ENCODE measurements around the gene AGTPBP1.

AGTPBP1 gene

DNA sequence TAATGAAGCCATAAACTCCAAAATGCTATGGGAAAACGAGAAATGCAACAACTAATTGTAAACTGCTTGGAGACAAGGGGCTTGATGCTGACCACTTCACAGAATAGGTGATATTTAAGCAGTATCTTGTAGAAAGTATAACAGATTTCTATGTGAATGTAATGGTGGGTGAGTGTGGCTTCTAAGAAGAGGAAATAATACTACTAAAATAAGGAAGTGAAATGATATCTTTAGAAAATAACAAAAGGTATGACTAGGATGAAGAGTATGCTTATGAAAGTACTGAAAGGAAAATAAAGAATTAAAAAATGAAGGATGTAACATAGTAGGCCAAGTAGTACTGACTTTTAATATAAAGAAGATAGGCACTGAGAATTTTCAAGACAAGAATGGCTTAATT, 94.2 kb downstream of the AGTPBP1 start:
- H3K27ac ChIP-seq, result no peak overlapping the region
- H3K4me1 ChIP-seq, result no peaks in the 10 kb centered on the region
- peaks cover 8 to 17% (median 8%) of the 10 kb centered on the region in 3 donors for H3K36me3 ChIP-seq
- no peak for DNase-seq
- no peaks in the 10 kb centered on the region for H3K27me3 ChIP-seq
- H3K4me3 ChIP-seq, result no peak overlapping the region
- intact Hi-C loops (cut with DNase I; ENCODE audit: low total_unique reads), result no loop called here
- TF ChIP-seq CTCF (IDR thresholded peaks at IDR 0.05), result no peak
- no peaks in the 10 kb centered on the region for H3K9me3 ChIP-seq

DNA sequence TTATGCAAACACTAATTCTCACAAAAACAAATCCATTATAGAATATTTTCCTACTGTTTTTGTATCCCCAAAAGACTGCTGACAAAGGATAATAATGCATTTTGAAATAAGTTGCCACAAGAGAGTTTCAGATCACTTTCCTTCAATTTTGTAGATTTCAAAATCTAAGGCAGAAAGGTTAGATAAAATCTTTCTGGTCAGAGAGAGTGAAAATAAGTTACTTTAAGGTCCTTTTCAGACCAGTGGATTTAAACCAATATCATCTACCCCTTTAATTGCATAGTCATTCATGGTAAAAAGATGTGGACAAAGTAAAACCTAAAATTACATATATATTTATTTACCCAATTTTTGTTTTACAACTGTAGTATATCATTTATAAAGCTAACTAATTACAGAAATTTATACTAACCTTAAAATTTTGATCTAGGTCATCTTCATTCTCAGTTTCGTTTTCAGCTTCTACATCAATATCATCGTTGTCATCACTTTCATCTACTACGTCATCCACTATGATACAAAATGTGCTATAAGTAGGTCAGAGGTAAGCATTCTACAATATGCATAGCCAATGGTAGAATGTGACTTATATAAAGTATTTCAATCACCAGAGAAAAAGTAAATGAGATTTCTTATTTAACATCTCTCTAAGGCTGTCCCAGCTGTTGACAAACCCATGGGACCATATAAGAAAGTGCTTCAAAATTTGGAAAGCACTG, 95.7 kb downstream of the AGTPBP1 start:
- H3K27me3 ChIP-seq, result no peaks in the 10 kb centered on the region
- H3K27ac ChIP-seq, result no peak overlapping the region
- intact Hi-C loops (cut with DNase I; ENCODE audit: low total_unique reads), result no loop called here
- H3K4me3 ChIP-seq, result no peak overlapping the region
- no peaks in the 10 kb centered on the region for H3K4me1 ChIP-seq
- DNase-seq, result no peak
- H3K36me3 ChIP-seq, result peaks cover 14 to 20% (median 16%) of the 10 kb centered on the region in 3 donors
- no peak for TF ChIP-seq CTCF (IDR thresholded peaks at IDR 0.05)
- H3K9me3 ChIP-seq, result no peaks in the 10 kb centered on the region

- Histone ChIP-seq H3K4me3 (no peak overlapping the region), H3K9me3 (no peaks in the 10 kb centered on the region), H3K27me3 (no peaks in the 10 kb centered on the region), H3K36me3 (peaks cover 8 to 15% (median 12%) of the 10 kb centered on the region in 3 donors), H3K4me1 (no peaks in the 10 kb centered on the region), H3K27ac (no peak overlapping the region)
- intact Hi-C loops (cut with DNase I; ENCODE audit: low total_unique reads), result no loop called here
- no peak for DNase-seq
- no peak for TF ChIP-seq CTCF (IDR thresholded peaks at IDR 0.05)
Observed at GRCh38 chr9:85640425-85640824, 101.3 kb downstream of the AGTPBP1 start.

DNA sequence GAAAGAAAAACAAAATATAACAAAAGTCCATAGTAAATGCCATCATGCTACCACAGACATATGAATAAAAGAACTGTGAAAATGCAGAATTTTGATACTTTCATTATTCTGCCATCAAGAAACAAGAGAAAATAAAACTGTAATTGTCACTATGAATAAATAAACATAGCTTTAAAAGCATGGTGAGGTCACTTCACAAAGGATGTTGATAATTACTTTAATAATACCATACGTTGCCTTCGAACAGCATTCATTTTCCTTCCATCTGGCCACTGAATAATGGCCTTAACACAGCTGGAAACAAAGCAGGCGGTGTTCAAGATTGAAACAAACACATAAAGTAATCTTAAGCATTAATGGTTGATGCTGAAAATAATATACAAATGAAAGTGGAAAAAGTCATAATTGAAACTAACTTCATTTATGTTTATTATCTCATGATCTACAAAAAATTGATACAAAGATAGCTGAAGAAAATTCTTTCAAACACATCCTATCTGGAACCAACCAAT, 102.0 kb downstream of the AGTPBP1 start:
- Histone ChIP-seq H3K36me3 (peaks cover 8 to 15% (median 11%) of the 10 kb centered on the region in 3 donors), H3K4me3 (no peak overlapping the region), H3K4me1 (no peaks in the 10 kb centered on the region), H3K9me3 (no peaks in the 10 kb centered on the region), H3K27ac (no peak overlapping the region), H3K27me3 (no peaks in the 10 kb centered on the region)
- intact Hi-C loops (cut with DNase I; ENCODE audit: low total_unique reads), result no loop called here
- no peak for TF ChIP-seq CTCF (IDR thresholded peaks at IDR 0.05)
- DNase-seq, result no peak

DNA sequence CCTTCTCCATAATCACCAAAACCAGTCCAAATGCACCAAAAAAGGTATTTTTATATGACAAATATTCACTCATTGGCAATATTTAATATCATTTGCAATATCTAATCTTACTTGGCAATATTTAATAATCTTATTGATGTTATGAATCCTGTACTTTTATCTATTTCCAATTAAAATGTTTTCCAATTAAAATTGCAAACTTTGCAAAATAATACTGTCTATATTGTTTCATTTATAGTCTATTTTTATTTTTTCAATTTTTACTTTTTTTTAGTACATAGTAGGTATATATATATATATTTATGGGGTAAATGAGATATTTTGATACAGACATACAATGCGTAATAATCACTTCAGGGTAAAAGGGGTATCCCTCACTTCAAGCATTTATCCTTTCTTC, 109.9 kb downstream of the AGTPBP1 start:
- intact Hi-C loops (cut with DNase I; ENCODE audit: low total_unique reads), result no loop called here
- no peaks in the 10 kb centered on the region for H3K4me1 ChIP-seq
- no peak overlapping the region for H3K27ac ChIP-seq
- TF ChIP-seq CTCF (IDR thresholded peaks at IDR 0.05), result no peak
- H3K27me3 ChIP-seq, result no peaks in the 10 kb centered on the region
- DNase-seq, result no peak
- H3K9me3 ChIP-seq, result no peaks in the 10 kb centered on the region
- H3K4me3 ChIP-seq, result no peak overlapping the region
- peaks cover 0 to 4% (median 4%) of the 10 kb centered on the region in 3 donors for H3K36me3 ChIP-seq
